Measurements from ENCODE around the gene AFG1L. TPM values are rescaled to one million over a fixed set of nuclear protein-coding genes. Genes with fewer than 3 reads are reported as not detected.

Gene AFG1L
- total RNA-seq, 2 donors from 2014 or later: 10.5 to 11.1 TPM

DNA sequence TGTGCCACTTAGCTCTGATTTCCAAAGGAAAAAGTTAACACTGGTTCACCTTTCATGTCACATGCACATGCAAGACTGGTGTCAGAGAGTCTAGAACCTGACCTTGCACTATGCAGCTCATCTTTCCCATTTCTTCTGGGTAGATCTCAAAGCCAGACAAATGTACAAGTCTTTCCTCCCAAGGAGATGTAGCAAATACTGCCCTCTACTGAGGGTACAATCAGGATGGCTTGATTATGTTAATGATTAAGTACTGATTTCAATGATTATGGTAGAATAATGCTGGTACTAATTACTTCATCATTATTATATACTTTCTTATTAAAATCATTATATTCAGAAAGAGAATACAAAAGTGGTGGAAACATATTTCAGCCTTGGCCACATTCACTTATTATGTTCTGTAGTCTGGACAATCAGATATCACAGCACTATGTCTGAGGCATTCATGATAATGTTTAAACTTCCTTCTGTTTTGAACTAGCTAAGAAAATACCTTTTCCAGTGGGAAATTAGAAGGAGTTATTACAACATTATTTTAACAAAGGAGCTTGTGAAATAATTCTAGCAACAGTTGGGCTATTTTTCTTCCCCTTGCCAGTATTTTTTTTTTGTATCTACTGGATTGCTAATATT, 197.4 kb downstream of the AFG1L start:
- H3K9me3 ChIP-seq (ENCODE audit: control insufficient read depth, low read length): no peaks in the 10 kb centered on the region
- no peak overlapping the region for H3K4me3 ChIP-seq (ENCODE audit: low read length)
- no peak overlapping the region for H3K27ac ChIP-seq (ENCODE audit: low read depth, low read length)
- H3K4me1 Mint-ChIP-seq: no peaks in the 10 kb centered on the region
- no peak overlapping the region for H3K9ac ChIP-seq (ENCODE audit: extremely low read depth, low read length, poor library complexity, severe bottlenecking)
- H3K9me3 Mint-ChIP-seq: no peaks in the 10 kb centered on the region
- H3K27ac Mint-ChIP-seq: no peak overlapping the region
- TF ChIP-seq, protein P1, sequence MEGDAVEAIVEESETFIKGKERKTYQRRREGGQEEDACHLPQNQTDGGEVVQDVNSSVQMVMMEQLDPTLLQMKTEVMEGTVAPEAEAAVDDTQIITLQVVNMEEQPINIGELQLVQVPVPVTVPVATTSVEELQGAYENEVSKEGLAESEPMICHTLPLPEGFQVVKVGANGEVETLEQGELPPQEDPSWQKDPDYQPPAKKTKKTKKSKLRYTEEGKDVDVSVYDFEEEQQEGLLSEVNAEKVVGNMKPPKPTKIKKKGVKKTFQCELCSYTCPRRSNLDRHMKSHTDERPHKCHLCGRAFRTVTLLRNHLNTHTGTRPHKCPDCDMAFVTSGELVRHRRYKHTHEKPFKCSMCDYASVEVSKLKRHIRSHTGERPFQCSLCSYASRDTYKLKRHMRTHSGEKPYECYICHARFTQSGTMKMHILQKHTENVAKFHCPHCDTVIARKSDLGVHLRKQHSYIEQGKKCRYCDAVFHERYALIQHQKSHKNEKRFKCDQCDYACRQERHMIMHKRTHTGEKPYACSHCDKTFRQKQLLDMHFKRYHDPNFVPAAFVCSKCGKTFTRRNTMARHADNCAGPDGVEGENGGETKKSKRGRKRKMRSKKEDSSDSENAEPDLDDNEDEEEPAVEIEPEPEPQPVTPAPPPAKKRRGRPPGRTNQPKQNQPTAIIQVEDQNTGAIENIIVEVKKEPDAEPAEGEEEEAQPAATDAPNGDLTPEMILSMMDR (conservative IDR thresholded peaks at IDR 0.05): peak; percentile 74
- no peaks in the 10 kb centered on the region for H3K27me3 Mint-ChIP-seq (ENCODE audit: insufficient read depth)
- no peaks in the 10 kb centered on the region for H3K36me3 ChIP-seq (ENCODE audit: control insufficient read depth, insufficient read depth, low read length)
- no peaks in the 10 kb centered on the region for H3K36me3 Mint-ChIP-seq (ENCODE audit: low read depth)
- H3K4me3 Mint-ChIP-seq: no peak overlapping the region
- DNase-seq: no peak
- H3K27me3 ChIP-seq (ENCODE audit: control insufficient read depth, insufficient read depth, low read length, poor library complexity, severe bottlenecking): no peaks in the 10 kb centered on the region
- H3K4me1 ChIP-seq (ENCODE audit: control insufficient read depth, insufficient read depth, low read length): no peaks in the 10 kb centered on the region

DNA sequence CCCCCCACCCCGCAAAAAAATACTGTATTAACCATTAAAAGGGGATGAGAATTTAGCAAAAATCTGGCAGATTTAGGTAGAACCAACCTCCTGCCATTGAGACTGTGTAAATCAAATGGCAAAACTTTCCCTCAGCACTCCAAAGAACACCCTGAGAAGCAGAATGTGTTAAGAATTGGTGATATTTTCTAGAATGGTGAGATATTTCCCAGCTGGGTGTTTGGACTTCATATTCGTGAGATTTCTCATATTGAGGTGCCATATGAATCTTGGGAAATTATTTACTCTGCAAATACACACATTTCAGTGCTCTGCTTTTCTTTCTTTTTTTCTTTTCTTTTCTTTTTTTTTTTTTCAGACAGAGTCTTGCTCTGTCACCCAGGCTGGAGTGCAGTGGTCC, 199.6 kb downstream of the AFG1L start:
- Histone ChIP-seq H3K4me1 (ENCODE audit: control insufficient read depth, insufficient read depth, low read length) (no peaks in the 10 kb centered on the region), H3K9ac (ENCODE audit: extremely low read depth, low read length, poor library complexity, severe bottlenecking) (no peak overlapping the region), H3K36me3 (ENCODE audit: control insufficient read depth, insufficient read depth, low read length) (no peaks in the 10 kb centered on the region), H3K9me3 (ENCODE audit: control insufficient read depth, low read length) (no peaks in the 10 kb centered on the region), H3K27me3 (ENCODE audit: control insufficient read depth, insufficient read depth, low read length, poor library complexity, severe bottlenecking) (no peaks in the 10 kb centered on the region), H3K4me3 (ENCODE audit: low read length) (no peak overlapping the region), H3K27ac (ENCODE audit: low read depth, low read length) (no peak overlapping the region)
- H3K4me1 Mint-ChIP-seq: no peaks in the 10 kb centered on the region
- no peak for DNase-seq
- no peak overlapping the region for H3K27ac Mint-ChIP-seq
- H3K27me3 Mint-ChIP-seq (ENCODE audit: insufficient read depth): no peaks in the 10 kb centered on the region
- TF ChIP-seq, protein P1 (conservative IDR thresholded peaks at IDR 0.05): no peak
- H3K4me3 Mint-ChIP-seq: no peak overlapping the region
- no peaks in the 10 kb centered on the region for H3K9me3 Mint-ChIP-seq
- H3K36me3 Mint-ChIP-seq (ENCODE audit: low read depth): no peaks in the 10 kb centered on the region
- 83 to 100% methylated on average over 1 of the region's 2 CpGs for WGBS, 2 experiments (ENCODE audit: insufficient coverage in 1 of 2, insufficient read length in 1 of 2)

DNA sequence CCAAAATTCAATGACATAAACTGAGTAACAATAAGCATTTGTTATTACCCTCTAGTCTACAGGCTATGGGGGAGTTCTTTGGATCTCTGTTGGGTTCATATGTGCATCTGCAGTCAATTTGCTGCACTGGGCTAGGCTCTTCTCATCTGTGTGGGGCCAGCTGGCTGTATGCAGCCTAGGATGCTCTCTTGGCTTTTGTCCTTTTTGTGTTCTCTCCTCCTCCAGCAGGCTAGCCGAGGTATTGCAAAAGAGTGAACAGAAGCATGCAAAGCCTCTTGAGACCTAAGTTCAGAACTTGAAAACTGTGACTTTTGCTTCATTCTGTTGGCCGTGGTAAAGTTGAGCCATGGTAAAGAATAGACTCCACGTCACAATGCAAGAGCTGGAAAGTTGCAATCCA, 203.0 kb downstream of the AFG1L start:
- Histone ChIP-seq H3K9me3 (ENCODE audit: control insufficient read depth, low read length) (no peaks in the 10 kb centered on the region), H3K27ac (ENCODE audit: low read depth, low read length) (no peak overlapping the region), H3K4me1 (ENCODE audit: control insufficient read depth, insufficient read depth, low read length) (no peaks in the 10 kb centered on the region), H3K9ac (ENCODE audit: extremely low read depth, low read length, poor library complexity, severe bottlenecking) (no peak overlapping the region), H3K4me3 (ENCODE audit: low read length) (no peak overlapping the region), H3K36me3 (ENCODE audit: control insufficient read depth, insufficient read depth, low read length) (no peaks in the 10 kb centered on the region), H3K27me3 (ENCODE audit: control insufficient read depth, insufficient read depth, low read length, poor library complexity, severe bottlenecking) (no peaks in the 10 kb centered on the region)
- peaks cover 5% of the 10 kb centered on the region for H3K36me3 Mint-ChIP-seq (ENCODE audit: low read depth)
- no peaks in the 10 kb centered on the region for H3K9me3 Mint-ChIP-seq
- H3K4me1 Mint-ChIP-seq: no peaks in the 10 kb centered on the region
- TF ChIP-seq, protein P1 (conservative IDR thresholded peaks at IDR 0.05): peak; percentile 77
- 10 to 63% methylated on average over 1 to 3 of the region's 3 CpGs for WGBS, 2 experiments (ENCODE audit: insufficient coverage in 1 of 2, insufficient read length in 1 of 2)
- no peak overlapping the region for H3K4me3 Mint-ChIP-seq
- no peaks in the 10 kb centered on the region for H3K27me3 Mint-ChIP-seq (ENCODE audit: insufficient read depth)
- peak; percentile 86 for DNase-seq
- no peak overlapping the region for H3K27ac Mint-ChIP-seq

Measured in endodermal cell (in vitro differentiated cells).